ENCODE results near the gene SLC4A7.

SLC4A7 gene

DNA sequence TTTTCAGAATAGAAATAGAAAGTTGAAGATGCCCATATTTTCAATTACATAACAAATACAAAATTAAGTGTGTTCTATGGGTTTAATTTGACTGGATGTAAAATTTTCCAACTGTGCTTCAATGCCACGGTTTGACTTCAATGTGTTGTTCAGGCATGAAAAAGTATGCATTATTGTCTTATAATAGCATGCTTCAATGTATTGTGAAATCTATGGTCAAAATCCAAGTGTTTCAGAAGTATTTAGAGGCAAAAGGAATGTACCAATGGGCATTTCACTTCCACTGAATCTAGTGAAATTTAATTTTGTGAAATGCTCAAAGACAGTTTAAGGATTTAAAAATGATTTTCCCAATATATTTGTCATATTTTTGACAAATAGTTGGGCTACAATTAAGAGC, 131.0 kb downstream of the SLC4A7 start:
- no peak for DNase-seq (ENCODE audit: low read depth)
- no peak overlapping the region for H3K4me3 ChIP-seq (ENCODE audit: low read depth, low read length)
- TF ChIP-seq CTCF (IDR thresholded peaks at IDR 0.05; ENCODE audit: low read depth, low read length, missing control alignments): no peak

DNA sequence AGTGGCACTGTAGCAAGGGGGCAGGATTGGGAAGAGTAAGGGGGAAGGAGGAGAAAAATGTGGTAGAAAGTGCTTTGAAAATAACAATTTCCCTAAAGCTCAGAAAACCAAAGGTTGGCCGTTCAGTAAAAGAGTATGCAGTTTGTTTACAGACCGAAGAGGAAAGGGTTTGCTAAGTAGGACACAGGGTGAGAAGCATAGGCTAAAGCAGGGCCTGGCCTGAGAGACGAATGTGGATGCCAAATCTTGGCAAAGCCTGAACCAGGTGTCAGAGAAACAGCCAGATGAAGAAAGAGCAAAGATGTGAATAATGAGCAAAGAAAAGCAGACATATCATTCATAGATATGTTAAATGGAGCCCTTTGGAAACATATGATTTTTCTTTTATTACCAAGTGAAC, 132.1 kb downstream of the SLC4A7 start:
- no peak overlapping the region for H3K4me3 ChIP-seq (ENCODE audit: low read depth, low read length)
- no peak for DNase-seq (ENCODE audit: low read depth)
- no peak for TF ChIP-seq CTCF (IDR thresholded peaks at IDR 0.05; ENCODE audit: low read depth, low read length, missing control alignments)

- no peak overlapping the region for H3K4me3 ChIP-seq (ENCODE audit: low read depth, low read length)
- no peak for TF ChIP-seq CTCF (IDR thresholded peaks at IDR 0.05; ENCODE audit: low read depth, low read length, missing control alignments)
- no peak for DNase-seq (ENCODE audit: low read depth)
These were observed 134.4 kb downstream of the SLC4A7 start for GRCh38 chr3:27349832-27350231.

GRCh38 chr3:27345959-27346865, 138.0 kb downstream of the SLC4A7 start:
- DNase-seq (ENCODE audit: low read depth): no peak
- no peak overlapping the region for H3K4me3 ChIP-seq (ENCODE audit: low read depth, low read length)
- no peak for TF ChIP-seq CTCF (IDR thresholded peaks at IDR 0.05; ENCODE audit: low read depth, low read length, missing control alignments)

GRCh38 chr3:27345493-27345892, 138.7 kb downstream of the SLC4A7 start:
- no peak for TF ChIP-seq CTCF (IDR thresholded peaks at IDR 0.05; ENCODE audit: low read depth, low read length, missing control alignments)
- H3K4me3 ChIP-seq (ENCODE audit: low read depth, low read length): no peak overlapping the region
- no peak for DNase-seq (ENCODE audit: low read depth)

- DNase-seq (ENCODE audit: low read depth): no peak
- no peak for TF ChIP-seq CTCF (IDR thresholded peaks at IDR 0.05; ENCODE audit: low read depth, low read length, missing control alignments)
- no peak overlapping the region for H3K4me3 ChIP-seq (ENCODE audit: low read depth, low read length)
These were observed 139.1 kb downstream of the SLC4A7 start for GRCh38 chr3:27345045-27345444.

DNA sequence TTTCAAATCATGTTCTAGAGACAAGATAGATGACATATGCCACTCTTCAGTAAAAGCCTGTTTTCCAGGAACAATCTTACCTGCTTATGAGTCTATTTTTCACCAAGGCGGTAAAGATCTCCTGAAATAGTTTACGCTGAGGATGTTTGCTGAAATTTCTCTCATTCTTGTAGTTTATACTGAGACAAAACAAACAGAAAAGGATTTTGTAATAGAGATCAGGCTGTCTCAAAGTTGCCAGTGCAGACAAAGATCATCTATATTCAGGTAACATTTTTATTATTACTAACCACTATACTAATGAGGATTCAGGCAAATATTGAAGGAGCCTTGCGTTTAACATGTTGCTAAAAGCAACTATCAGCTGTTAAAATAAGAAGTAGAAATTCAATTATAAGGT, 140.0 kb downstream of the SLC4A7 start:
- no peak for DNase-seq (ENCODE audit: low read depth)
- TF ChIP-seq CTCF (IDR thresholded peaks at IDR 0.05; ENCODE audit: low read depth, low read length, missing control alignments): no peak
- H3K4me3 ChIP-seq (ENCODE audit: low read depth, low read length): no peak overlapping the region
